ENCODE measurements around the gene GRHPR. TPM values are rescaled to one million over a fixed set of nuclear protein-coding genes. Genes with fewer than 3 reads are reported as not detected.

Gene GRHPR
- polyA plus RNA-seq, 2 of the 4 experiments (the other 2 are of a cell fraction), result 111 to 146 TPM

DNA sequence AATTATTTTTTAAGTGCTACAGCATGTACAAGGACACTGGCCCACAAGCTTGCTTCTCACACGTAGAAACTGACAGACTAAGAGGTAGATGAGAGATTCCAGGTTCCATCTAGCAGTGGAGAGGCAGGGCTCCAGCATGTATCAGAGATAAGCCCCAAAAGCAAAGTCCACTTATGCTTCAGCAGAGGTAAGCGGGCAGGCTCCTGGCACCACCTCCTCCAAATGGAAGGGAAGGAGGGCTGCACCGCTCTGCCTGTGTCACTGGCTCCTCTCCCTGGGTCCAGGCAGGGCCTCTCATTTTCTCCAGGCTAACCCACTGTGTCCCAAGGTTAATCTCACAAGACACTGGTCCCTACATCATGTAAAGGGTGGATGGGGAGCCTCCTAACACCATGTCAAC, 15.9 kb downstream of the GRHPR start:
- H3K4me3 ChIP-seq, result no peak overlapping the region
- no peak for FAIRE-seq
- 100% methylated on average over 3 of the region's 3 CpGs for WGBS (ENCODE audit: missing lambda C conversion rate)
- DNase-seq (ENCODE audit: low read depth in 1 of 2, low spot score in 1 of 2), result no peak
- H3K4me2 ChIP-seq, result no peak overlapping the region
- no peaks in the 10 kb centered on the region for H3K4me1 ChIP-seq
- no peaks in the 10 kb centered on the region for H3K9me3 ChIP-seq
- no peak for ATAC-seq
- no peak for TF ChIP-seq RARB (CRISPR knock-in tag; IDR thresholded peaks at IDR 0.05)
- TF ChIP-seq SREBF2 (IDR thresholded peaks at IDR 0.05), result no peak
- TF ChIP-seq ZNF302 (CRISPR knock-in tag; IDR thresholded peaks at IDR 0.05), result no peak
- TF ChIP-seq FOSB (CRISPR knock-in tag; IDR thresholded peaks at IDR 0.05), result no peak
- no peak for TF ChIP-seq KDM5A (IDR thresholded peaks at IDR 0.05)
- POLR2A ChIA-PET, result interaction anchor here (0.8 kb wide), 1 partner anchor 27 kb away, joined by 3 read pairs; the partner anchor contains the start of gene ZBTB5
- CTCF ChIA-PET, result interaction anchor here (1.6 kb wide), 1 partner anchor 24 kb away, joined by 3 read pairs; no protein-coding TSS in a partner anchor
- H3K27ac ChIP-seq, result no peak overlapping the region

DNA sequence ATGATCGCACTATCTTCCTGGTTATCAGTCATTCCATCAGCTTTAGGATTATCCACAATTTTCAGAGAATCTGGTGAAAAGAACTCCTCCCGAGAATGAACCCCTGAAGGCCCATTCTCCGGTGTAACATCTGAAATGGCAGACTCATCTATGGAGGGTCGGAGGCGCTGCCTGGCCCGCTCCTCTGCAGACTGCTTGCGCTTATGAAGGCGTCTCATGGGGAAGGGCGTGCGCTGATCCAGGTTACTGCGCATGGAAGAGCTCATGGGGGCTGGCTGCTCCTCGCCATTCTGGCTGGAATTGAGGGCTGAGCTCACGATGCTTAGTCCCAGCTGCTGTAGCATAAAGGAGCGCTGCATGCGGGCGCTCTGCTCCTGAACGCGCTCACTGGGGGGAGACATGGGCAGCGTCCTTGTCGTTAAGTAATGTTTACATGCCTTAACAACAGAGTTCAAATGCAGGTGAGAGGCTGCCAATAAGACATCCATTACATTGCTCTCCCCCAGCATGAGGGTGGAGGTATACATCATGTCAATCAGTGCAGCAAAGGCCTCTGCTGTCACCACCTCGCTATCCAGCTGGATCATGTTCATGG, 19.4 kb downstream of the GRHPR start:
- TF ChIP-seq CEBPB (IDR thresholded peaks at IDR 0.05) (no peak), RAD21 (conservative IDR thresholded peaks at IDR 0.05 in 1 of 2, IDR thresholded peaks at IDR 0.05 in 1 of 2) (no peak), FOXS1 (CRISPR knock-in tag; IDR thresholded peaks at IDR 0.05) (no peak), ESRRA (IDR thresholded peaks at IDR 0.05; ENCODE audit: borderline replicate concordance, low read length) (no peak), HDAC2 (IDR thresholded peaks at IDR 0.05) (no peak), NPAS2 (CRISPR knock-in tag; IDR thresholded peaks at IDR 0.05; ENCODE audit: borderline replicate concordance) (no peak), TFCP2L1 (CRISPR knock-in tag; IDR thresholded peaks at IDR 0.05) (no peak), HOXA7 (CRISPR knock-in tag; IDR thresholded peaks at IDR 0.05) (no peak), PHF8 (IDR thresholded peaks at IDR 0.05; ENCODE audit: borderline replicate concordance, low read depth) (no peak), MYC (IDR thresholded peaks at IDR 0.05; ENCODE audit: borderline replicate concordance, low read length) (no peak), GATA3 (IDR thresholded peaks at IDR 0.05; ENCODE audit: borderline replicate concordance) (no peak), EHF (CRISPR knock-in tag; IDR thresholded peaks at IDR 0.05) (no peak), JUN (IDR thresholded peaks at IDR 0.05) (no peak), MAZ (IDR thresholded peaks at IDR 0.05; ENCODE audit: borderline replicate concordance, low read depth, low read length) (no peak), FOSB (CRISPR knock-in tag; IDR thresholded peaks at IDR 0.05) (no peak), RCOR1 (IDR thresholded peaks at IDR 0.05; ENCODE audit: low read depth, low read length) (no peak)
- TF ChIP-seq, protein P1, sequence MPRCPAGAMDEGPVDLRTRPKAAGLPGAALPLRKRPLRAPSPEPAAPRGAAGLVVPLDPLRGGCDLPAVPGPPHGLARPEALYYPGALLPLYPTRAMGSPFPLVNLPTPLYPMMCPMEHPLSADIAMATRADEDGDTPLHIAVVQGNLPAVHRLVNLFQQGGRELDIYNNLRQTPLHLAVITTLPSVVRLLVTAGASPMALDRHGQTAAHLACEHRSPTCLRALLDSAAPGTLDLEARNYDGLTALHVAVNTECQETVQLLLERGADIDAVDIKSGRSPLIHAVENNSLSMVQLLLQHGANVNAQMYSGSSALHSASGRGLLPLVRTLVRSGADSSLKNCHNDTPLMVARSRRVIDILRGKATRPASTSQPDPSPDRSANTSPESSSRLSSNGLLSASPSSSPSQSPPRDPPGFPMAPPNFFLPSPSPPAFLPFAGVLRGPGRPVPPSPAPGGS (IDR thresholded peaks at IDR 0.05), result no peak
- TF ChIP-seq, protein P2, sequence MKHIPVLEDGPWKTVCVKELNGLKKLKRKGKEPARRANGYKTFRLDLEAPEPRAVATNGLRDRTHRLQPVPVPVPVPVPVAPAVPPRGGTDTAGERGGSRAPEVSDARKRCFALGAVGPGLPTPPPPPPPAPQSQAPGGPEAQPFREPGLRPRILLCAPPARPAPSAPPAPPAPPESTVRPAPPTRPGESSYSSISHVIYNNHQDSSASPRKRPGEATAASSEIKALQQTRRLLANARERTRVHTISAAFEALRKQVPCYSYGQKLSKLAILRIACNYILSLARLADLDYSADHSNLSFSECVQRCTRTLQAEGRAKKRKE (CRISPR knock-in tag; IDR thresholded peaks at IDR 0.05; ENCODE audit: low read depth), result no peak
- TF ChIP-seq, protein P3, sequence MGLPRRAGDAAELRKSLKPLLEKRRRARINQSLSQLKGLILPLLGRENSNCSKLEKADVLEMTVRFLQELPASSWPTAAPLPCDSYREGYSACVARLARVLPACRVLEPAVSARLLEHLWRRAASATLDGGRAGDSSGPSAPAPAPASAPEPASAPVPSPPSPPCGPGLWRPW (IDR thresholded peaks at IDR 0.05), result no peak
- TF ChIP-seq, protein P4, sequence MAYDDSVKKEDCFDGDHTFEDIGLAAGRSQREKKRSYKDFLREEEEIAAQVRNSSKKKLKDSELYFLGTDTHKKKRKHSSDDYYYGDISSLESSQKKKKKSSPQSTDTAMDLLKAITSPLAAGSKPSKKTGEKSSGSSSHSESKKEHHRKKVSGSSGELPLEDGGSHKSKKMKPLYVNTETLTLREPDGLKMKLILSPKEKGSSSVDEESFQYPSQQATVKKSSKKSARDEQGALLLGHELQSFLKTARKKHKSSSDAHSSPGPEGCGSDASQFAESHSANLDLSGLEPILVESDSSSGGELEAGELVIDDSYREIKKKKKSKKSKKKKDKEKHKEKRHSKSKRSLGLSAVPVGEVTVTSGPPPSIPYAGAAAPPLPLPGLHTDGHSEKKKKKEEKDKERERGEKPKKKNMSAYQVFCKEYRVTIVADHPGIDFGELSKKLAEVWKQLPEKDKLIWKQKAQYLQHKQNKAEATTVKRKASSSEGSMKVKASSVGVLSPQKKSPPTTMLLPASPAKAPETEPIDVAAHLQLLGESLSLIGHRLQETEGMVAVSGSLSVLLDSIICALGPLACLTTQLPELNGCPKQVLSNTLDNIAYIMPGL (CRISPR knock-in tag; IDR thresholded peaks at IDR 0.05; ENCODE audit: borderline replicate concordance), result no peak
- H3K9me3 ChIP-seq, result no peaks in the 10 kb centered on the region
- no peak for FAIRE-seq
- POLR2A ChIA-PET, result interaction anchor here (1.1 to 1.3 kb wide), 2 partner anchors 19 to 24 kb away, joined by 3 to 12 read pairs; partner anchors contain the start of genes GRHPR and ZBTB5
- H3K27ac ChIP-seq, result no peak overlapping the region
- ATAC-seq, result no peak
- DNase-seq (ENCODE audit: low read depth in 1 of 2, low spot score in 1 of 2), result no peak
- H3K4me3 ChIP-seq, result no peak overlapping the region
- H3K4me2 ChIP-seq, result no peak overlapping the region
- 97% methylated on average over 18 of the region's 21 CpGs for WGBS (ENCODE audit: missing lambda C conversion rate)
- CTCF ChIA-PET, result interaction anchor here (0.8 to 1.7 kb wide), 5 partner anchors 11 to 434 kb away, joined by 3 to 5 read pairs (median 3); no protein-coding TSS in a partner anchor
- H3K4me1 ChIP-seq, result peaks cover 16% of the 10 kb centered on the region

All from A549 (cell line).